Prostate gland (tissue), 2 donors: ENCODE data around the gene BLNK. TPM values are rescaled to one million over a fixed set of nuclear protein-coding genes. Genes with fewer than 3 reads are reported as not detected.
"Not testable (repeated sequence)": the region's sequence is repeated elsewhere in the genome, so short reads cannot be mapped to it uniquely, and the experiment has no call there.

Source experiments
- DNase-seq: peaks from one replicate; pipeline ENCODE4 v3.0.0-alpha.2; 2019; ENCODE audit warnings: low spot score
- H3K27ac ChIP-seq, 2 donors: fragments of 200-600 bp; sonication (generic); 2 replicates each; pipeline ENCODE4 v1.5.1; 2017 to 2019
- H3K27me3 ChIP-seq: fragments of 200-600 bp; sonication (generic); replicated peaks from 2 replicates; pipeline ENCODE4 v1.5.1; 2019; ENCODE audit not compliant: insufficient read depth
- H3K36me3 ChIP-seq, 2 donors: fragments of 200-600 bp; sonication (generic); 1 replicate in 1 of 2; 2 replicates in 1 of 2; pipeline versions ENCODE4 v1.5.1 to v1.8.1; 2017 to 2019
- H3K4me1 ChIP-seq: fragments of 200-600 bp; sonication (generic); replicated peaks from 2 replicates; pipeline ENCODE4 v1.5.1; 2019
- H3K4me3 ChIP-seq, 2 donors: fragments of 200-600 bp; sonication (generic); 2 replicates each; pipeline ENCODE4 v1.5.1; 2017 to 2019
- H3K9me3 ChIP-seq: fragments of 200-600 bp; sonication (generic); 2 replicates; pipeline ENCODE4 v1.5.1; 2017
- POLR2A ChIP-seq: fragments of 450-650 bp; IDR thresholded peaks from one replicate; pipeline ENCODE4 v1.6.1; 2016; ENCODE audit warnings: antibody characterized with exemption, mild to moderate bottlenecking
- POLR2AphosphoS5 ChIP-seq: sonication (generic); formaldehyde crosslinking; IDR thresholded peaks from one replicate; pipeline ENCODE4 v1.6.1; 2017; ENCODE audit warnings: antibody characterized with exemption
- WGBS: methylation state at CpG from one replicate; pipeline ENCODE4 v1.1.5; 2018; 5-methylcytosine and 5-hydroxymethylcytosine counted together
- intact Hi-C: fragments of 100-400 bp; cut with DNase I; formaldehyde crosslinking; loops from one replicate; pipeline ENCODE4 v1.14.2; 2022
- total RNA-seq, 2 donors: library from RNA; depleted of rRNA; stranded (reverse); fragments of >200 nt; gene quantifications; one replicate each; pipeline ENCODE4 v1.1.0, GENCODE V29; 2016
- TF ChIP-seq, protein P1 (sequence below), 4 experiments: fragments of 200-600 bp in 2 of 4; fragments of 450-650 bp in 2 of 4; sonication (generic) in 2 of 4; IDR thresholded peaks; 1 replicate in 3 of 4; 2 replicates in 1 of 4; pipeline ENCODE4 v1.5.1; 2016 to 2019; ENCODE audit warnings: antibody characterized with exemption in 4 of 4, mild to moderate bottlenecking in 2 of 4, moderate library complexity in 2 of 4

Gene BLNK
- total RNA-seq, 2 donors from 2014 or later = 4.8 to 8.2 TPM

- no peak for TF ChIP-seq POLR2AphosphoS5
- TF ChIP-seq, protein P1, sequence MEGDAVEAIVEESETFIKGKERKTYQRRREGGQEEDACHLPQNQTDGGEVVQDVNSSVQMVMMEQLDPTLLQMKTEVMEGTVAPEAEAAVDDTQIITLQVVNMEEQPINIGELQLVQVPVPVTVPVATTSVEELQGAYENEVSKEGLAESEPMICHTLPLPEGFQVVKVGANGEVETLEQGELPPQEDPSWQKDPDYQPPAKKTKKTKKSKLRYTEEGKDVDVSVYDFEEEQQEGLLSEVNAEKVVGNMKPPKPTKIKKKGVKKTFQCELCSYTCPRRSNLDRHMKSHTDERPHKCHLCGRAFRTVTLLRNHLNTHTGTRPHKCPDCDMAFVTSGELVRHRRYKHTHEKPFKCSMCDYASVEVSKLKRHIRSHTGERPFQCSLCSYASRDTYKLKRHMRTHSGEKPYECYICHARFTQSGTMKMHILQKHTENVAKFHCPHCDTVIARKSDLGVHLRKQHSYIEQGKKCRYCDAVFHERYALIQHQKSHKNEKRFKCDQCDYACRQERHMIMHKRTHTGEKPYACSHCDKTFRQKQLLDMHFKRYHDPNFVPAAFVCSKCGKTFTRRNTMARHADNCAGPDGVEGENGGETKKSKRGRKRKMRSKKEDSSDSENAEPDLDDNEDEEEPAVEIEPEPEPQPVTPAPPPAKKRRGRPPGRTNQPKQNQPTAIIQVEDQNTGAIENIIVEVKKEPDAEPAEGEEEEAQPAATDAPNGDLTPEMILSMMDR (IDR thresholded peaks at IDR 0.05) = no peak
- TF ChIP-seq POLR2A = no peak
- 97% methylated on average over 1 of the region's 1 CpG for WGBS
- Histone ChIP-seq H3K27me3 (no peaks in the 10 kb centered on the region), H3K36me3 (no peaks in the 10 kb centered on the region), H3K9me3 (no peaks in the 10 kb centered on the region), H3K4me3 (no peak overlapping the region), H3K4me1 (no peaks in the 10 kb centered on the region), H3K27ac (no peak overlapping the region)
- intact Hi-C loops = no loop called here
- no peak for DNase-seq
Observed at GRCh38 chr10:96205580-96205979, 65.8 kb downstream of the BLNK start.

GRCh38 chr10:96201525-96201924 is 69.8 kb downstream of the BLNK start:
- intact Hi-C loops = no loop called here
- TF ChIP-seq POLR2A = no peak
- TF ChIP-seq POLR2AphosphoS5 = no peak
- TF ChIP-seq, protein P1 (IDR thresholded peaks at IDR 0.05) = no peak
- 89% methylated on average over 1 of the region's 1 CpG for WGBS

DNA sequence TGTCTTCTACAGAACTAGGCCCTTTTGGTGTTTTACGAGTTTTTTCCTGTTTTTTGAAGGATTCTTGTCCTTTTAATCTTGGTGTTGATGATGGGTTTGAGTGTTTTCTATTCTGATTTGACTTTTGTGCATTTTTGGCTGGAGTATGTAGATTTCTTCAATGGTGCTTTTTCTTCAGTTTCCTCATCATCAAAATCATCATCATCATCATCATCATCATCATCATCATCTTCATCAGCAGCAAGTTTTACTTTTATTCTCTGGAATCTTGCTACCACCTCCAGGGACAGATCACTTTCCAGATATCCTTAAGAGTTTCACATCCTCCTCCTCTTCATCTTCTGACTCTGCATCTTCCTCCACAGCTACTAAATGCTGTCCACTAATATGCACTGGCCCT is 81.9 kb downstream of the BLNK start:
- intact Hi-C loops, H3K9me3 ChIP-seq, DNase-seq, H3K27me3 ChIP-seq, H3K27ac ChIP-seq, H3K36me3 ChIP-seq, H3K4me3 ChIP-seq, H3K4me1 ChIP-seq: not testable (repeated sequence)
- WGBS = 88% methylated on average over 1 of the region's 1 CpG

More at GRCh38 chr10:96201525-96201924, 69.8 kb downstream of the BLNK start:
- Histone ChIP-seq H3K27me3 (no peaks in the 10 kb centered on the region), H3K4me1 (no peaks in the 10 kb centered on the region), H3K36me3 (no peaks in the 10 kb centered on the region), H3K9me3 (no peaks in the 10 kb centered on the region), H3K4me3 (no peak overlapping the region), H3K27ac (no peak overlapping the region)
- DNase-seq = no peak

GRCh38 chr10:96188916-96189315 is 82.5 kb downstream of the BLNK start:
- H3K27me3 ChIP-seq = no peaks in the 10 kb centered on the region
- H3K4me1 ChIP-seq = no peaks in the 10 kb centered on the region
- no peak overlapping the region for H3K4me3 ChIP-seq
- DNase-seq = no peak
- no peaks in the 10 kb centered on the region for H3K9me3 ChIP-seq
- intact Hi-C loops = no loop called here
- TF ChIP-seq, protein P1 (IDR thresholded peaks at IDR 0.05) = no peak
- TF ChIP-seq POLR2AphosphoS5 = no peak
- no peak for TF ChIP-seq POLR2A
- H3K27ac ChIP-seq = no peak overlapping the region
- H3K36me3 ChIP-seq = no peaks in the 10 kb centered on the region
- WGBS = 88% methylated on average over 1 of the region's 1 CpG

DNA sequence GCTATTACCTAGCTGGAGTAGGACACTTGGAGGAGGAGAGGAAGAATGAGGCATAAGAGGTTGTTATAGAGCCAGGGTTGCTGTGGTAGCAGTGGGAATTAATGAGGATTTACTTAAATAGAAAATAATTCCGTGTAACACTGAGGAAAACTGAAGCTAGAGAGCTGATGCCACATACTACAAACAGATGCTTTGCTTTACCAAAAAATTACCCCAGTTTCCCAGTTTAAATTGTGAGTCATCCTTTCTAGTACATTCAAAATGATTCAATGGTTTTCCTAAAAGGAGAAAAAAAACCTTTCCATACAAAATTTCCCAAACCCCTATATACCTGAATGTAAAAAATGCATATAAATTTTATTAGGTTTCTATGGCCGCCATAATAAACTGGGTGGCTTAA is 82.9 kb downstream of the BLNK start:
- H3K4me3 ChIP-seq = no peak overlapping the region
- intact Hi-C loops = no loop called here
- no peaks in the 10 kb centered on the region for H3K27me3 ChIP-seq
- no peaks in the 10 kb centered on the region for H3K36me3 ChIP-seq
- TF ChIP-seq POLR2A = no peak
- no peaks in the 10 kb centered on the region for H3K4me1 ChIP-seq
- no peak overlapping the region for H3K27ac ChIP-seq
- DNase-seq = no peak
- 85% methylated on average over 2 of the region's 2 CpGs for WGBS
- no peaks in the 10 kb centered on the region for H3K9me3 ChIP-seq

DNA sequence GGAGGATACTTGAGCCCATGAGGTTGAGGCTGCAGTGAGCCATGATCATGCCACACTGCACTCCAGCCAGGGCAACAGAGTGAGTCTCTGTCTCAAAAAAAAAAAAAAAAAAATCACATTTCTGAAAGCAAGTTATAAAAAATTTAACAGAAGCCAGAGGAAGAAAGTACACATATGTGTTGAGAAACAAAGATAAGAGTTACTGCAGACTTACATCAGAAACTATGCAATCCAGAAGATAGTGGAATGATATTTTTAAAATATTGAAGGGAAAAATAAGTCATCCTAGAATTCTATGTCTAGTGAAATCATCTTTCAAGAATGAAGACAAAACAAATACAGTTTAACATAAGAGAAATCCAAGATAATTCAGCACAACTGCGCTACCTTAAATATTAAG is 94.4 kb downstream of the BLNK start:
- no peak for DNase-seq

More for the DNA sequence above, 94.4 kb downstream of the BLNK start:
- Histone ChIP-seq H3K4me1 (no peaks in the 10 kb centered on the region), H3K36me3 (no peaks in the 10 kb centered on the region), H3K27ac (no peak overlapping the region), H3K27me3 (no peaks in the 10 kb centered on the region), H3K4me3 (no peak overlapping the region), H3K9me3 (no peaks in the 10 kb centered on the region)
- TF ChIP-seq POLR2AphosphoS5 (no peak), POLR2A (no peak)
- TF ChIP-seq, protein P1 (IDR thresholded peaks at IDR 0.05) = no peak
- 100% methylated on average over 1 of the region's 1 CpG for WGBS
- intact Hi-C loops = no loop called here
